ENCODE measurements around the gene MMD.

- TF ChIP-seq EZH2 (IDR thresholded peaks at IDR 0.05; ENCODE audit: borderline replicate concordance, insufficient read depth, low read depth, low read length, poor library complexity, severe bottlenecking): no peak
- no peak for TF ChIP-seq CTCF (IDR thresholded peaks at IDR 0.05)
Observed at GRCh38 chr17:55368706-55369105, 52.9 kb downstream of the MMD start.

Measured in B cell (primary cell).